ENCODE measurements around the gene EPN1.
A peak's percentile ranks its signal among the peaks of the same experiment; 100 is the strongest.

Gene EPN1

DNA sequence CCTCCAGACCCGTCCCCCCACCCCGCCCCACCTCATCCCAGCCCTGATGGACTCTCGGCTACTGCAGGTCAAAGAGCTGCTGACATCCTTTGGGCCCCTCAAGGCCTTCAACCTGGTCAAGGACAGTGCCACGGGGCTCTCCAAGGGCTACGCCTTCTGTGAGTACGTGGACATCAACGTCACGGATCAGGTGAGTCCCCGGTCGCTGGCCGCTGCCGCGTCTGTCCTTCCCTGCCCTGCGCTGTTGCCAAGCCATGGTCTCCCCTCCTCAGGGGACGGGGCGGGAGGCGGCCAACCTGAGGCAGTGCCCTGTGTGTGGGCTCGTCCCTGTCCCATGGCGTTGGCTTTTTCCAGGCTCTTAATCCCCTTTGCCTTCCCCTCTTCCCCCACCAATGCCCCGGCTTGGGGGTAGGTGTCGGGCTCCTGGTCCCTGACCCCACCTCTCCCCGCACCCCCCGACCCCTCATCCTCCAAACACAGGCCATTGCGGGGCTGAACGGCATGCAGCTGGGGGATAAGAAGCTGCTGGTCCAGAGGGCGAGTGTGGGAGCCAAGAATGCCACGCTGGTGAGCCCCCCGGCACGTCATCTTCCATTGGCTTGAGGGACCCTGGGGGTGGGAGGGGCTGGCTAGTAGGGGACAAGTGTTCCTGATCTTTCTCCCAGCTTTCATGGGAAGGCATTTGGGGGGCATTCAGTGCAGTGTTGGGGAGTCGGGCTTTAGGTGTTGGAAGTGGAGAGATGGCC is 6.2 kb upstream of the EPN1 start:
- Histone ChIP-seq H3K9ac (no peak overlapping the region), H3K4me2 (ENCODE audit: low read length) (no peak overlapping the region), H3K27ac (no peak overlapping the region), H3K79me2 (peaks cover 57% of the 10 kb centered on the region), H3K9me3 (ENCODE audit: control insufficient read depth, low read length) (no peaks in the 10 kb centered on the region), H3K27me3 (ENCODE audit: control insufficient read depth, insufficient read depth, low read length) (no peaks in the 10 kb centered on the region), H3K4me1 (peaks cover 5% of the 10 kb centered on the region), H2AFZ (no peak overlapping the region), H3K4me3 (ENCODE audit: low read depth, low read length) (no peak overlapping the region), H3K36me3 (ENCODE audit: control insufficient read depth, insufficient read depth, low read length) (no peaks in the 10 kb centered on the region)
- TF ChIP-seq, protein P1, sequence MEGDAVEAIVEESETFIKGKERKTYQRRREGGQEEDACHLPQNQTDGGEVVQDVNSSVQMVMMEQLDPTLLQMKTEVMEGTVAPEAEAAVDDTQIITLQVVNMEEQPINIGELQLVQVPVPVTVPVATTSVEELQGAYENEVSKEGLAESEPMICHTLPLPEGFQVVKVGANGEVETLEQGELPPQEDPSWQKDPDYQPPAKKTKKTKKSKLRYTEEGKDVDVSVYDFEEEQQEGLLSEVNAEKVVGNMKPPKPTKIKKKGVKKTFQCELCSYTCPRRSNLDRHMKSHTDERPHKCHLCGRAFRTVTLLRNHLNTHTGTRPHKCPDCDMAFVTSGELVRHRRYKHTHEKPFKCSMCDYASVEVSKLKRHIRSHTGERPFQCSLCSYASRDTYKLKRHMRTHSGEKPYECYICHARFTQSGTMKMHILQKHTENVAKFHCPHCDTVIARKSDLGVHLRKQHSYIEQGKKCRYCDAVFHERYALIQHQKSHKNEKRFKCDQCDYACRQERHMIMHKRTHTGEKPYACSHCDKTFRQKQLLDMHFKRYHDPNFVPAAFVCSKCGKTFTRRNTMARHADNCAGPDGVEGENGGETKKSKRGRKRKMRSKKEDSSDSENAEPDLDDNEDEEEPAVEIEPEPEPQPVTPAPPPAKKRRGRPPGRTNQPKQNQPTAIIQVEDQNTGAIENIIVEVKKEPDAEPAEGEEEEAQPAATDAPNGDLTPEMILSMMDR (IDR thresholded peaks at IDR 0.05): no peak

- Histone ChIP-seq H3K4me2 (ENCODE audit: low read length) (no peak overlapping the region), H3K4me1 (peaks cover 8% of the 10 kb centered on the region), H3K9me3 (ENCODE audit: control insufficient read depth, low read length) (no peaks in the 10 kb centered on the region), H3K79me2 (peaks cover 49% of the 10 kb centered on the region), H2AFZ (no peak overlapping the region), H3K27ac (no peak overlapping the region), H3K36me3 (ENCODE audit: control insufficient read depth, insufficient read depth, low read length) (no peaks in the 10 kb centered on the region), H3K27me3 (ENCODE audit: control insufficient read depth, insufficient read depth, low read length) (no peaks in the 10 kb centered on the region), H3K4me3 (ENCODE audit: low read depth, low read length) (no peak overlapping the region), H3K9ac (no peak overlapping the region)
- TF ChIP-seq, protein P1 (IDR thresholded peaks at IDR 0.05): no peak
Measured at GRCh38 chr19:55669418-55670279, 5.4 kb upstream of the EPN1 start.

GRCh38 chr19:55670280-55671053 is 4.6 kb upstream of the EPN1 start:
- TF ChIP-seq, protein P1 (IDR thresholded peaks at IDR 0.05): no peak
- Histone ChIP-seq H3K4me1 (peaks cover 8% of the 10 kb centered on the region), H3K4me3 (ENCODE audit: low read depth, low read length) (no peak overlapping the region), H3K9ac (no peak overlapping the region), H3K9me3 (ENCODE audit: control insufficient read depth, low read length) (no peaks in the 10 kb centered on the region), H3K27me3 (ENCODE audit: control insufficient read depth, insufficient read depth, low read length) (no peaks in the 10 kb centered on the region), H3K27ac (peak overlapping the region; percentile 39), H2AFZ (no peak overlapping the region), H3K79me2 (peaks cover 50% of the 10 kb centered on the region), H3K4me2 (ENCODE audit: low read length) (no peak overlapping the region), H3K36me3 (ENCODE audit: control insufficient read depth, insufficient read depth, low read length) (no peaks in the 10 kb centered on the region)

DNA sequence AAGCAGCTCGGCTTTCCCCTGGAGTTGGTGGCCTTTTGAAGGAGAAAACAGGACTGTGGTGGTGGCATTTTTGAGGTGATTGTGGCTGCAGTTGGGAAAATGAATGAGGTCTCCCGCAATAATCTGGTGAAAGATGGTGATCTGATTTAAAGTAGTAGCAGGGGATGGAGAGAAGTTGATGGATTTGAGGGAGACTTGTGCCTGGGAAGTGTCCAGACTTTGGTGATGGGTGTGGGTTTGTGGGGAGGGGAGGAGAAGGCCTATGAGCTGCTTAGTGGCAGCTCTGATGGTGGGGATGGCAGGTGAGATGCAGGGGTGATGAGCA is 4.0 kb upstream of the EPN1 start:
- no peaks in the 10 kb centered on the region for H3K27me3 ChIP-seq (ENCODE audit: control insufficient read depth, insufficient read depth, low read length)
- H3K4me2 ChIP-seq (ENCODE audit: low read length): no peak overlapping the region
- no peaks in the 10 kb centered on the region for H3K36me3 ChIP-seq (ENCODE audit: control insufficient read depth, insufficient read depth, low read length)
- H3K79me2 ChIP-seq: peaks cover 50% of the 10 kb centered on the region
- H3K27ac ChIP-seq: peak overlapping the region; percentile 39
- H3K4me3 ChIP-seq (ENCODE audit: low read depth, low read length): no peak overlapping the region
- H3K9me3 ChIP-seq (ENCODE audit: control insufficient read depth, low read length): no peaks in the 10 kb centered on the region
- no peak overlapping the region for H3K9ac ChIP-seq
- no peak overlapping the region for H2AFZ ChIP-seq
- peaks cover 8% of the 10 kb centered on the region for H3K4me1 ChIP-seq
- TF ChIP-seq, protein P1 (IDR thresholded peaks at IDR 0.05): no peak

Measured in parathyroid adenoma (tissue), 2 donors.